Activated naive CD8-positive, alpha-beta T cell treated with anti-CD3 and anti-CD28 coated beads, Interleukin-2, amount 10 ng/mL, durations not matched to agents 7 days and 5 days (primary cell): ENCODE results near the gene TMEM109. TPM values are rescaled to one million over a fixed set of nuclear protein-coding genes. Genes with fewer than 3 reads are reported as not detected.

Experiments used
- ATAC-seq: fragments of 150-1000 bp; cut with Tn5 transposase; one replicate; pipeline ENCODE4 v1.10.0; 2021; ENCODE audit warnings: low read depth, moderate library complexity
- POLR2A ChIA-PET: fragments of 350-600 bp; sonication (Branson Sonifier 250); formaldehyde crosslinking; loops from one replicate; lab custom pipeline; 2021; ENCODE audit warnings: antibody characterized with exemption; lab: Charles Lee
- DNase-seq: peaks from one replicate; pipeline ENCODE4 v3.0.0; 2021
- H3K27ac Mint-ChIP-seq: one replicate; pipeline ENCODE4 v1.8.0; 2022; ENCODE audit warnings: mild to moderate bottlenecking, mixed read lengths
- H3K27me3 Mint-ChIP-seq: one replicate; pipeline ENCODE4 v1.8.0; 2022; ENCODE audit warnings: mild to moderate bottlenecking, moderate library complexity, mixed read lengths
- H3K36me3 Mint-ChIP-seq: one replicate; pipeline ENCODE4 v1.8.0; 2021; ENCODE audit warnings: mild to moderate bottlenecking, mixed read lengths
- H3K4me1 Mint-ChIP-seq: one replicate; pipeline ENCODE4 v1.8.0; 2021; ENCODE audit warnings: mixed read lengths
- H3K4me3 Mint-ChIP-seq: one replicate; pipeline ENCODE4 v1.8.0; 2022; ENCODE audit warnings: mild to moderate bottlenecking, moderate library complexity, mixed read lengths
- H3K9me3 Mint-ChIP-seq: one replicate; pipeline ENCODE4 v1.8.0; 2021; ENCODE audit warnings: mixed read lengths
- total RNA-seq, 2 experiments: library from RNA; stranded (reverse); gene quantifications; one replicate each; pipeline ENCODE4 v1.2.3, GENCODE V29; 2021

The TMEM109 gene
- total RNA-seq, 2 experiments from 2014 or later: 97.8 to 102 TPM

- peaks cover 5% of the 10 kb centered on the region for H3K9me3 Mint-ChIP-seq
- ATAC-seq: peak; percentile 43
- peaks cover 29% of the 10 kb centered on the region for H3K4me1 Mint-ChIP-seq
- H3K27ac Mint-ChIP-seq: peak overlapping the region; percentile 30
- POLR2A ChIA-PET: interaction anchor here (1.5 to 3.0 kb wide), 3 partner anchors 55 to 159 kb away, joined by 3 to 13 read pairs (median 13); no protein-coding TSS in a partner anchor
- H3K4me3 Mint-ChIP-seq: peak overlapping the region; percentile 26
- peaks cover 3% of the 10 kb centered on the region for H3K27me3 Mint-ChIP-seq
- peaks cover 25% of the 10 kb centered on the region for H3K36me3 Mint-ChIP-seq
- peak; percentile 85 for DNase-seq
Observed at GRCh38 chr11:60970369-60970774, 56.4 kb downstream of the TMEM109 start.

- H3K9me3 Mint-ChIP-seq: peaks cover 5% of the 10 kb centered on the region
- H3K36me3 Mint-ChIP-seq: peaks cover 27% of the 10 kb centered on the region
- POLR2A ChIA-PET: interaction anchor here (0.6 to 3.0 kb wide), 10 partner anchors 18 to 191 kb away, joined by 3 to 13 read pairs (median 4); partner anchors contain the start of genes SLC15A3 and VPS37C
- peak overlapping the region; percentile 87 for H3K4me3 Mint-ChIP-seq
- H3K27ac Mint-ChIP-seq: peak overlapping the region; percentile 97
- H3K27me3 Mint-ChIP-seq: peaks cover 3% of the 10 kb centered on the region
- ATAC-seq: no peak
- peaks cover 31% of the 10 kb centered on the region for H3K4me1 Mint-ChIP-seq
- no peak for DNase-seq
Observed at GRCh38 chr11:60970890-60971289, 56.9 kb downstream of the TMEM109 start.

DNA sequence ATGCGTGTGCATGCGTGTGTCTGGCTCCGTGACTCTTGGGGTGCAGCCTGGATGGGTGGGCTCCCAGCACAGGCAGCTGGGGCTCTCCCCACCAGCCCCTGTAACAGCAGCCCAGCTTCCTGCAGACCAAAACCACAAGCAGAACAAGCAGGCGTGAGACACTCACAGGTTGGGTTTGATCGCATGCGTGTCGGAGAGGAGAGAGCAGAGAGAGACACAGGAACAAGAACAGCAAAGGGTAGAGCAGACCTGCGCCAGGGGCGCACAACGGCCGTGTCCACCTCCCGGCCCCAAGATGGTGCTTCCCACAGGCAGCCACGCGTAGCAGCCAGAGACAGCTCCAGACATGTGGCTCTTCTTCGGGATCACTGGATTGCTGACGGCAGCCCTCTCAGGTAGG is 57.6 kb downstream of the TMEM109 start, which contains the start of gene CD6:
Gene CD6, plus strand, starts transcription at position 161 of the 400 bp plus-strand sequence. Its CDS starts 186 bp downstream, at position 347.
- Mint-ChIP-seq H3K4me3 (peak within 1 kb of the TSS; percentile 87), H3K27me3 (peaks cover 3% of the 10 kb centered on the region), H3K27ac (peak within 1 kb of the TSS; percentile 97), H3K36me3 (peaks cover 31% of the 10 kb centered on the region), H3K4me1 (peaks cover 36% of the 10 kb centered on the region), H3K9me3 (peaks cover 5% of the 10 kb centered on the region)
- ATAC-seq (peak; percentile 77), DNase-seq (peak; percentile 73)
- POLR2A ChIA-PET: interaction anchor here (0.5 to 3.0 kb wide), 11 partner anchors 18 to 661 kb away, joined by 3 to 13 read pairs (median 3); partner anchors contain the start of genes SLC15A3 and VPS37C

- peaks cover 34% of the 10 kb centered on the region for H3K36me3 Mint-ChIP-seq
- H3K27me3 Mint-ChIP-seq: peaks cover 3% of the 10 kb centered on the region
- peak overlapping the region; percentile 97 for H3K27ac Mint-ChIP-seq
- POLR2A ChIA-PET: interaction anchor here (1.1 to 3.0 kb wide), 3 partner anchors 19 to 157 kb away, joined by 3 to 13 read pairs (median 9); partner anchors contain the start of gene SLC15A3
- DNase-seq: peak; percentile 52
- peak; percentile 44 for ATAC-seq
- peaks cover 42% of the 10 kb centered on the region for H3K4me1 Mint-ChIP-seq
- peaks cover 5% of the 10 kb centered on the region for H3K9me3 Mint-ChIP-seq
- H3K4me3 Mint-ChIP-seq: peak overlapping the region; percentile 87
Observed at GRCh38 chr11:60972182-60973030, 58.4 kb downstream of the TMEM109 start.

Other genes starting within 250 kb of the TMEM109 start
- not detected for gene MS4A8, start 214.5 kb upstream of the TMEM109 start, total RNA-seq
- gene MS4A18, start 189.4 kb upstream of the TMEM109 start, total RNA-seq: not detected
- gene MS4A15, start 157.3 kb upstream of the TMEM109 start, total RNA-seq: not detected
- gene MS4A10, start 128.8 kb upstream of the TMEM109 start, total RNA-seq: not detected
- gene CCDC86, start 72.0 kb upstream of the TMEM109 start, total RNA-seq: 10 to 100 TPM; 16.9 to 17.1 TPM
- gene PTGDR2, start 58.2 kb upstream of the TMEM109 start, total RNA-seq: 1 to 10 TPM; 2.5 to 2.9 TPM
- gene ZP1, start 46.6 kb upstream of the TMEM109 start, total RNA-seq: under 1 TPM; 0.44 to 0.60 TPM
- 100 to 1,000 TPM in 1 of 2 experiments, 10 to 100 TPM in 1; 97.7 to 103 TPM for gene PRPF19, start 7.6 kb upstream of the TMEM109 start, total RNA-seq
- gene TMEM132A, start 10.3 kb downstream of the TMEM109 start, total RNA-seq: 1 to 10 TPM in 1 of 2 experiments, under 1 TPM in 1; 0.80 to 1.3 TPM
- 1 to 10 TPM; 7.2 to 7.4 TPM for gene SLC15A3, start 38.0 kb downstream of the TMEM109 start, total RNA-seq
- gene CD6, start 57.5 kb downstream of the TMEM109 start, total RNA-seq: 100 to 1,000 TPM; 274 to 285 TPM
- 100 to 1,000 TPM; 303 to 313 TPM for gene CD5, start 188.3 kb downstream of the TMEM109 start, total RNA-seq
- gene VPS37C, start 247.3 kb downstream of the TMEM109 start, total RNA-seq: 1 to 10 TPM; 5.6 to 6.0 TPM